Measurements from ENCODE around the gene CLDN12.

DNA sequence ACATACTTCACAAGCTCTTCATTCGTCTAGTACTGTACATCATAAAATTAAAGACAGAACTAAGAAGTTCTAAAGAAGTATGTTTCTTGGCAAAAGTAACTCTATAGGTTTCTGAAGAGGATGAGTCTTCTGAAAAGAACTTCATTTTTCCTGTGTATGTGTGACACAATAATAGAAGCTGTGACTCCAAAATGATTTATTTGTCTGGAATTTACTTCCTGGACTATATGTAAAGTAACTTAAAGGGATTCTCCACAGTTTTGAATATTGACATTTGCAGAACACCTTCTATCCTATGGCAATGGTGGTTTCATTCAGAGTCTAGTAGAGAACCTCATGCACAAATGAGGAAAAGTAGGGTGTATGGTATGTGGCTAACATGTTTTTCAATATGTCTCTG is 19.8 kb upstream of the CLDN12 start:
- TF ChIP-seq, protein P1, sequence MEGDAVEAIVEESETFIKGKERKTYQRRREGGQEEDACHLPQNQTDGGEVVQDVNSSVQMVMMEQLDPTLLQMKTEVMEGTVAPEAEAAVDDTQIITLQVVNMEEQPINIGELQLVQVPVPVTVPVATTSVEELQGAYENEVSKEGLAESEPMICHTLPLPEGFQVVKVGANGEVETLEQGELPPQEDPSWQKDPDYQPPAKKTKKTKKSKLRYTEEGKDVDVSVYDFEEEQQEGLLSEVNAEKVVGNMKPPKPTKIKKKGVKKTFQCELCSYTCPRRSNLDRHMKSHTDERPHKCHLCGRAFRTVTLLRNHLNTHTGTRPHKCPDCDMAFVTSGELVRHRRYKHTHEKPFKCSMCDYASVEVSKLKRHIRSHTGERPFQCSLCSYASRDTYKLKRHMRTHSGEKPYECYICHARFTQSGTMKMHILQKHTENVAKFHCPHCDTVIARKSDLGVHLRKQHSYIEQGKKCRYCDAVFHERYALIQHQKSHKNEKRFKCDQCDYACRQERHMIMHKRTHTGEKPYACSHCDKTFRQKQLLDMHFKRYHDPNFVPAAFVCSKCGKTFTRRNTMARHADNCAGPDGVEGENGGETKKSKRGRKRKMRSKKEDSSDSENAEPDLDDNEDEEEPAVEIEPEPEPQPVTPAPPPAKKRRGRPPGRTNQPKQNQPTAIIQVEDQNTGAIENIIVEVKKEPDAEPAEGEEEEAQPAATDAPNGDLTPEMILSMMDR (conservative IDR thresholded peaks at IDR 0.05; ENCODE audit: low read depth in 2 of 2), result no peak
- no peak for TF ChIP-seq EZH2 (IDR thresholded peaks at IDR 0.05; ENCODE audit: low read depth, unreplicated experiment)
- TF ChIP-seq POLR2AphosphoS5 (IDR thresholded peaks at IDR 0.05; ENCODE audit: low read depth), result no peak
- TF ChIP-seq, protein P2, sequence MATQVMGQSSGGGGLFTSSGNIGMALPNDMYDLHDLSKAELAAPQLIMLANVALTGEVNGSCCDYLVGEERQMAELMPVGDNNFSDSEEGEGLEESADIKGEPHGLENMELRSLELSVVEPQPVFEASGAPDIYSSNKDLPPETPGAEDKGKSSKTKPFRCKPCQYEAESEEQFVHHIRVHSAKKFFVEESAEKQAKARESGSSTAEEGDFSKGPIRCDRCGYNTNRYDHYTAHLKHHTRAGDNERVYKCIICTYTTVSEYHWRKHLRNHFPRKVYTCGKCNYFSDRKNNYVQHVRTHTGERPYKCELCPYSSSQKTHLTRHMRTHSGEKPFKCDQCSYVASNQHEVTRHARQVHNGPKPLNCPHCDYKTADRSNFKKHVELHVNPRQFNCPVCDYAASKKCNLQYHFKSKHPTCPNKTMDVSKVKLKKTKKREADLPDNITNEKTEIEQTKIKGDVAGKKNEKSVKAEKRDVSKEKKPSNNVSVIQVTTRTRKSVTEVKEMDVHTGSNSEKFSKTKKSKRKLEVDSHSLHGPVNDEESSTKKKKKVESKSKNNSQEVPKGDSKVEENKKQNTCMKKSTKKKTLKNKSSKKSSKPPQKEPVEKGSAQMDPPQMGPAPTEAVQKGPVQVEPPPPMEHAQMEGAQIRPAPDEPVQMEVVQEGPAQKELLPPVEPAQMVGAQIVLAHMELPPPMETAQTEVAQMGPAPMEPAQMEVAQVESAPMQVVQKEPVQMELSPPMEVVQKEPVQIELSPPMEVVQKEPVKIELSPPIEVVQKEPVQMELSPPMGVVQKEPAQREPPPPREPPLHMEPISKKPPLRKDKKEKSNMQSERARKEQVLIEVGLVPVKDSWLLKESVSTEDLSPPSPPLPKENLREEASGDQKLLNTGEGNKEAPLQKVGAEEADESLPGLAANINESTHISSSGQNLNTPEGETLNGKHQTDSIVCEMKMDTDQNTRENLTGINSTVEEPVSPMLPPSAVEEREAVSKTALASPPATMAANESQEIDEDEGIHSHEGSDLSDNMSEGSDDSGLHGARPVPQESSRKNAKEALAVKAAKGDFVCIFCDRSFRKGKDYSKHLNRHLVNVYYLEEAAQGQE (IDR thresholded peaks at IDR 0.05; ENCODE audit: unreplicated experiment), result no peak
- no peak for TF ChIP-seq EZH2phosphoT487 (IDR thresholded peaks at IDR 0.05; ENCODE audit: unreplicated experiment)
- no peak for TF ChIP-seq CREB1 (CRISPR knock-in tag; IDR thresholded peaks at IDR 0.05; ENCODE audit: low read depth)
- TF ChIP-seq JUNB (IDR thresholded peaks at IDR 0.05; ENCODE audit: unreplicated experiment), result no peak
- TF ChIP-seq ETS1 (IDR thresholded peaks at IDR 0.05), result no peak
- no peak for TF ChIP-seq NANOG (IDR thresholded peaks at IDR 0.05; ENCODE audit: borderline replicate concordance)
- no peak for TF ChIP-seq ZNF114 (CRISPR knock-in tag; IDR thresholded peaks at IDR 0.05)
- TF ChIP-seq ZNF331 (CRISPR knock-in tag; IDR thresholded peaks at IDR 0.05; ENCODE audit: low read depth), result no peak

All from GM23338 (cell line).